HG03066 (cell line): ENCODE results near the gene SLC25A46.
"Not testable (repeated sequence)": the region's sequence is repeated elsewhere in the genome, so short reads cannot be mapped to it uniquely, and the experiment has no call there.

Source experiments
- ATAC-seq: cut with Tn5 transposase; IDR thresholded peaks from one replicate; pipeline ENCODE4 v1.9.1; 2021; ENCODE audit warnings: low read depth; ENCODE audit not compliant: unreplicated experiment

The SLC25A46 gene

GRCh38 chr5:110738812-110739651, at the start of gene SLC25A46:
SLC25A46 (plus strand) TSS chr5:110739007; CDS start chr5:110739120, 113 bp downstream.
- peak; percentile 95 for ATAC-seq

DNA sequence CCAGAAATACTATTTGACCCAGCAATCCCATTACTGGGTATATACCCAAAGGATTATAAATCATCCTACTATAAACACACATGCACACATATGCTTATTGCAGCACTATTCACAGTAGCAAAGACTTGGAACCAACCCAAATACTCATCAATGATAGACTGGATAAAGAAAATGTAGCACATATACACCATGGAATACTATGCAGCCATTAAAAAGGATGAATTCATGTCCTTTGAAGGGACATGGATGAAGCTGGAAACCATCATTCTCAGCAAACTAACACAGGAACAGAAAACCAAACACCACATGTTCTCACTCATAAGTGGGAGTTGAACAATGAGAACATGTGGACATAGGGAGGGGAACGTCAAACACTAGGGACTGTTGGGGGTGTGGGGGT, 48.2 kb upstream of the SLC25A46 start:
- not testable (repeated sequence) for ATAC-seq

DNA sequence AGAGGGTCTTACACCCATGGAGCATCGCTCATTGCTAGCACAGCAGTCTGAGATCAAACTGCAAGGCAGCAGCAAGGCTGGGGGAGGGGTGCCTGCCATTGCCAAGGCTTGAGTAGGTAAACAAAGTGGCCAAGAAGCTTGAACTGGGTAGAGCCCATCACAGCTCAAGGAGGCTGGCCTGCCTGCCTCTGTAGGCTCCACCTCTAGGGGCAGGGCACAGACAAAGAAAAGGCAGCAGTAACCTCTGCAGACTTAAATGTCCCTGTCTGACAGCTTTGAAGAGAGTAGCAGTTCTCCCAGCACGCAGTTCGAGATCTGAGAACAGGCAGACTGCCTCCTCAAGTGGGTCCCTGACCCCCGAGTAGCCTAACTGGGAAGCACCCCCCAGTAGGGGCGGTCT, 46.1 kb upstream of the SLC25A46 start:
- ATAC-seq: not testable (repeated sequence)

DNA sequence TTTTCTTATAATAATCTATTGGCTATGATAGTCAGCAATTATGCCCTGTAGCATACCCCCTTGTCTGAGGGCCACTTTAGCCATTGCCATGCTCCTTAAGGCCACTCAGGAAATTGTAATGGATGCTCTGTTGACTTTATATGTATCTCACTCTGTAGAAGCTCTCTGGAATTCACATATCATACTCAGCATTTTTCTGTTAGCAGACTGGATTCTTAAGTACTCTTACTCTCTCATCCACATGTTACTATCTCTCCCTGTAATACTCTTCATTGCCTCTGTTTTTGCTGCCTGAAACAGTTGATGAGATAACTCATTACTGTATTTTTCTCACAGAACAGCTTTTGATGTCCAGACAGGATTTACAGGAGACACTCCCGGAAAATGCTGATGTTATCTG, 36.5 kb upstream of the SLC25A46 start:
- no peak for ATAC-seq

- no peak for ATAC-seq
These were observed 36.1 kb upstream of the SLC25A46 start for GRCh38 chr5:110702704-110703103.

DNA sequence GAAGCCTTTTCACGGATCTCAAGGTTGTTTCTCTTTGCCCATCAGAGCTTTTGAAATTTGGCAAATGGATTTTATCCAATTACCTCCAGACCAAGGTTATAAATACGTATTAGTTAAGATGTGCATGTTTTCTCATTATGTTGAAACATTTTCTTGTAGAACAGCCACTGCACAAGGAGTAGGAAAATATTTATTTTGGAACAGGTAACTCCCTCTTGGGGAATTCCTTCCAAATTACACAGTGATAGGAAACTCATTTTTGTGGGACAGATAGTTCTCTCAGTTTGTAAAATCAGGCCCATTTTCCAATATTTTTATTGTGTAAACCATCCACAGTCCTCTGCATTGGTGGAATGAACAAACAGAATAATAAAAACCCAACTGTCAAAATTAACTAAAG, 35.3 kb upstream of the SLC25A46 start:
- ATAC-seq: no peak

DNA sequence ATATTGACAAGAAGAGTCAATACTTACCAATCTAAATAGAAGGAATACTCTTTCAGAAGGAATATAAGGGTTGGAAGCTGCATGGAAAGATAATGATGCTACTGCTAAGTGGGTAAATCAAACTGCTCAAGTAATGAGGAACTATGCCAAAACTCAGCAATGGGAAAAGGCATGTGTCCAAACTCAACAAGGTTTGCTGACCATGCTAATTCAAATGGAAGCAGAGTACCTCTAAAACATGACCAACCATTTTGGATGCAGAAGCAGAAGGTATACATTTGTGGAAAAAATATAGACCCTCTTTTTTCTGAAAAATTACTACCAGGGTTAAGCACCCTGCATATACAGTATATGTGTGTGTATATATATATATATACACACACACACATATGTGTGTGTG, 33.5 kb upstream of the SLC25A46 start:
- ATAC-seq: no peak

- no peak for ATAC-seq
These were observed 31.5 kb upstream of the SLC25A46 start for GRCh38 chr5:110707260-110707844.

- ATAC-seq: peak; percentile 92
These were observed 22.3 kb upstream of the SLC25A46 start for GRCh38 chr5:110716247-110717245.

DNA sequence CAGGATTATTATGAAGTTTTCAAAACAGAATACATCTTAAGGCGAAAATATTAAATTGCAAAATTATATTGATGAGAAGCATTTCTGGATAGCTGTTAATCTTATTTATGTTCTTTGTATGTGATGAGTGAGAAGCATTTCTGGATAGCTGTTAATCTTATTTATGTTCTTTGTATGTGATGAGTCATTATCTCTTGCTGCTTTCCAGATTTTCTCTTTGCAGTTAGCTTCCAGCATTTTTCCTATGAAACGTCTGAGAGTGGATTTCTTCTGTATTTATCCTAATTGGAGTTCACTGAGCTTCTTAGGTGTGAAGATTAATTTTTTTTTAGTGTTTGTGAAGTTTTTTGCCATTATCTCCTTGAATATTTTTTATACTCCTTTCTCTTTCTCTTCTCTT, 20.5 kb upstream of the SLC25A46 start:
- no peak for ATAC-seq

DNA sequence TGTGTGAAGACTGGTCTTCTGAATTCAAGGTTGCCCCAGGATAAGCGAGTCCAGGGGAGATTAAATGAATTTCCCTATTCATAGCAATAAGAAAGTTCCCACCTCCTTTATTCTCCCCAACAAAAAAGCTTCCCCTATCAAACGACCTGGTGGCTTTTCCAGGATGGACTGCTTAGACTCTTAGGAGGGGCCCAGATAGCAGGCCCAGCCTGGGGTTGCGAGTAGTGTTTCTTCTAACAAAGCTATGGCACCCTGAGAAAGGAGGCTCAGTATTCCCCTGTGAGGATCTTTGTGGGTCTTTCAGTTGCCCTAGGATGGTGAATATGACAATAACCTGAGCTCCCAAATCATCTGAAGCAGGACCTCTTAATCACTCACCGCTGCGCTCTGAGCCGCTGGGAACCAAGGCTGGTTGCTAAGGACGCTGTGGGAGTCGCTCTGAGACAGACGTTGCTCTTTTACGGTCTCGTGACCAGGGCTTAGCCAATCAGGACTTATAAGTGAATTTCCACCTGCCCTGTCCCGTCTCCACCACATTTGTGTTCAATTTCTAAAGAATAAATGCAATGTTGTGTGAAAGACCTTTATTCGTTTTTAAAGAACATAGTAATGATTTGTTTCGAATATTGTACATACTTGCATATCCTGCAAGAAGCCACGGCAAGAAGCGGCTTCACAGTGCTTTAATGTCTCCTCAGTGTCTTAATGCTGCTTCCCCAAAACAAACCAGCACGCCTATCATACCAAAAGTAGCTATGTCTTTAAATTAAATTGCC, 12.4 kb upstream of the SLC25A46 start, which contains the start of gene TMEM232:
Gene TMEM232 (minus strand): TSS at position 423 of the 776 bp plus-strand sequence. CDS start 59,319 bp downstream, outside the sequence.
- ATAC-seq: peak; percentile 100

- peak; percentile 68 for ATAC-seq
These were observed 11.8 kb upstream of the SLC25A46 start for GRCh38 chr5:110727025-110727314.

DNA sequence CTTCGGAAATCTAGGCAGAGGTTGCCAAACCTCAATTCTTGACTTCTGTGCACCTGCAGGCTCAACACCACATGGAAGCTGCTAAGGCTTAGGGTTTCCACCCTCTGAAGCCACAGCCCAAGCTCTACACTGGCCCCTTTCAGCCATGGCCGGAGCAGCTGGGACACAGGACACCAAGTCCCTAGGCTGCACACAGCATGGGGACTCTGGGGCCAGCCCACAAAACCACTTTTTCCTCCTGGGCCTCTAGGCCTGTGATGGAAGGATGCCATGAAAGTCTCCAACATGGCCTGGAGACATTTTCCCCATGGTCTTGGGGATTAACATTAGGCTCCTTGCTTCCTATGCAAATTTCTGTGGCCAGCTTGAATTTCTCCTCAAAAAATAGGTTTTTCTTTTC, 7.3 kb upstream of the SLC25A46 start:
- ATAC-seq: not testable (repeated sequence)

- no peak for ATAC-seq
These were observed 4.7 kb upstream of the SLC25A46 start for GRCh38 chr5:110734101-110734500.

DNA sequence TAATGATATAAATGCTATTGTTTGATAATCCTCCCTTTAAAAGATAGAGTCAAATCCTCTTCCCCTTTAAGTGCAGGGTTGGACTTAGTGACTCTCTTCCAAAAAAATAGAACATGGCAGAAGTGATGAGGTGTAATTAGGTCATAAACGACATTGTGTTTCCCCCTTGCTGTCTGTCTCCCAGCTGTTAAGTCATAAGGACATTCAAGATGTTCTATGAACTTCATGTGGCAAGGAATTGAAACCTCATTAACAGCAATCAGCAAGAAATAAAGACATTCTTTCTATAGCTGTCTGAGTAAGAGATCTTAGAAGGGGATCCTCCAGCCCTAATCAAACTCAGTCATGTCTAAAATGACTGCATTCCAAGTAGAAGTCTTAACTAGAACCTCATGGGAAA, 3.3 kb upstream of the SLC25A46 start:
- ATAC-seq: no peak

DNA sequence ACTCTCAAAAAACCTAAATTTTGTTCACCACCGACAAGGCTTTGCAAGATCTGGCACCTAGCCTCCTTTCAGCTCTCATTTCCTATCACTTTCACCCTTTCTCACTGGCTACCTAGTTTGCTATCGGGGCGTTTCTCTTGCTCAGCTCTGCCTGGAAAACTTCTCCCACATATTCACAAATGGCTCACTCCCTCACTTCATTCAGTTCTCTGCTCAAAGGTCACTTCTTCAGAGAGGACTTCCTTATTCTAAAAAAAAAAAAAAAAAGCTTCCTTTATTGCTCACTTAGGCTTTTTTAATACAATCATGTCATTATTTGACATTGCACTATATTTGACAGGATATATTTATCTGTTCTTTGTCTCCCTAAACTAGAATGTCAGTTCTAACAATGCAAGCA, 2.1 kb upstream of the SLC25A46 start:
- ATAC-seq: no peak

- peak; percentile 47 for ATAC-seq
These were observed 350 bp upstream of the SLC25A46 start for GRCh38 chr5:110738503-110738811.

GRCh38 chr5:110751902-110752762, 13.3 kb downstream of the SLC25A46 start:
- peak; percentile 97 for ATAC-seq

GRCh38 chr5:110752953-110753352, 14.1 kb downstream of the SLC25A46 start:
- peak; percentile 11 for ATAC-seq
